HS-27A (cell line): ENCODE data around the gene PTPN2.
"Not testable (repeated sequence)": the region's sequence is repeated elsewhere in the genome, so short reads cannot be mapped to it uniquely, and the experiment has no call there.

Experiments used
- DNase-seq: peaks from one replicate; pipeline ENCODE4 v3.0.0-alpha.2; 2012; ENCODE audit warnings: low read depth, missing footprints

PTPN2 gene

DNA sequence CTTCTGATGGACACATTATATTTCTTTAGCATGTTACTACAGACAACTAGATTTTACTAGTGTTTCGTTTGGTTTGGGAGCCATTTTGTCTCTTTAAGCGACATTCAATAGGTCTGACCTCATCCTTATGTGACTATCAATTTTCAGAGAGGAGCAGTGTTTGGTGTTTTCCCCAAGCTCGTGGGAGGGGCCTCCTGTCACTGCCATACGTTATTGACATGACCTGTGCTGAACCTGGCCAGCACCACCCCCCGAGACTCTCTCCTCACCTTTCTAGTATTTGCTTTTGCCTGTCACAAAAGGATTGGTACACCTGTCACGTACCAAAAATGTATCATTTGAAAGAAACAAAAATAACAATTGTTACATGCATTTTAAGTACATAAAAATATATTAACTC, 111.9 kb downstream of the PTPN2 start:
- DNase-seq: no peak

DNA sequence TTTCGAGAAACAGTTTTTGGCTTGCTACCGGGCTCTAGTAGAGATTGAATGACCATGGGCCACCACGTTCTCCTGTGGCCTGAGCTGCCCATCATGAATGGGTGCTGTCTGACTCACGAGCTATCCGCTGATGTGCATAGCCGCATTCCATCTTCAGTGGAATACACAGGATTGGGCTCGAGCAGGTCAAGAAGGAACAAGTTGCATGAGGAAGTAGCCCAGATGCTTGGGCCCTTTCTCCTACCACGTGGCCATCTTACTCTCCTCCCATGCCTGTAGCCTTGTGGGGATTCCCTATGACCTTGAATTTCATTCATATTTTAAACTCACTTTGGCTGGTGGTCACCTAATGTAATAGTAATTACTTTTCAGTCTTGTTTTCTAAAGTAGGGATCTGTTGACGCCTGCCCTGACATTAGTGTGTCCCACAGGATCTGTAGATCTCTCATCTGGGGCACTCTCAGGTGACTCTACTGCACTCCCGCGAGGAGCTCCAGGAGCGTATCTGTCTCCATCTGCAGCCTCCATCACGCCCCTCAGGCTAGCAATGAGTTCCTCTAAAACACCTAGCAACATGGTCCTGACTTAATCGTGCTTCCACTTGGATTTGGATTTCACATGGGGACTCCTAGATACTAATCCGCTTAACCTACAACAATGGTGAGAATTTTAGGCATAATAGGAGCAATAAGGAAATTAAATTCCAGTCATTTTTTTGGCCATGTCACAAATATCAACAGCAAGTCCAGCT, 113.4 kb downstream of the PTPN2 start:
- DNase-seq: no peak

DNA sequence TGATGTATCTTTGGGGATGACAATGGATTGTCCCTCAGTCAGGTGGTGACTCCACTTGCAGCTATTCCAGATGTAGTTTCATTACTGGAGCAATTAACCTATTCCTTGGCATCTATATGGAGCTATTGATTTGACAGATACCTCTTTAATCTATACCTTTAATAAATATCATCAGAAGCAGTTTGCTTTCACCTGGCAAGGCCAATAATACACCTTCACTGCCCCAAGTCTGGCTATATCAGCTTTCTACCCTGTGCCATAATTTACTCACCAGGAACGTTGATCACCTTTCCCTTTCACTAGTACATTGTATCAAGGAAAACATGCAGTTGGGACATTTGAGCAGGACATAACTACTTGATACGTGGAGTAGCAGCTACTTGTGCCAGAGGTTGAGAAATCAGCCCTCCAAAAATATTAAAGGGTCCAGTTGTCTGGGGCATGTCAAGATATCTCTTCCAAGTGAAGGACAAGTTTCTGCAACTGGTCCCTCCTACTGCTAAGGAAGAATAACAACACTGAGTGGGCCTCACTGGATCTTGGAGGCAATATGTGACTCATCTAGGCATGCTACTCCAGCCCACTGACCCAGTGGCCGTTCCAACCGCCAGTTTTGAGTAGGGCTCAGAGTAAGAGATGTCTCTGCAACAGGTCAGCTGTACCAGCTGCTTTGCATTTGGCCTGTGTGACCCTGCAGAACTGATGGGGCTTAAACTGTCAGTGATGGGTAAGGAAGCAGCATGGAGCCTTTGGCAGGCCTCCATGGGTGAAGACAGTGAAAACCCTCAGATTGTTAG, 114.2 kb downstream of the PTPN2 start:
- DNase-seq: no peak

DNA sequence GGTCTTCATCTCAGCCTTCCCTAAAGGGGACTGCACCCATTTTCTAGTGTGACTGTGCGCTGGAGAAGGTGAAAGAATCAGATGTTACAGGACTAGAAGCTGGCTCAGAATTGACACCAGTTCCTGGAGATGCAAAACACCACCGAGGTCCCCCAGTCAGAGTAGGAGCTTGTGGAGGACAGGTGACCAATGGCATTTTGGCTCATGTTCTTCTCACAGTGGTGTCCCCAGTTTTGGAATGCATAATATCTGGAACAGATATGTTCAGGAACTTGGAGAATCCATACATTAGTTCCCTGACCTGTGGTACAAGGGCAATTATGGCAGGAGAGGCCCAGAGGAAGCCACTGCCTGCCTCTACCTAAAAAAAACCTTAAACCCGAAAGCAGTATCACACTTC, 114.9 kb downstream of the PTPN2 start:
- no peak for DNase-seq

DNA sequence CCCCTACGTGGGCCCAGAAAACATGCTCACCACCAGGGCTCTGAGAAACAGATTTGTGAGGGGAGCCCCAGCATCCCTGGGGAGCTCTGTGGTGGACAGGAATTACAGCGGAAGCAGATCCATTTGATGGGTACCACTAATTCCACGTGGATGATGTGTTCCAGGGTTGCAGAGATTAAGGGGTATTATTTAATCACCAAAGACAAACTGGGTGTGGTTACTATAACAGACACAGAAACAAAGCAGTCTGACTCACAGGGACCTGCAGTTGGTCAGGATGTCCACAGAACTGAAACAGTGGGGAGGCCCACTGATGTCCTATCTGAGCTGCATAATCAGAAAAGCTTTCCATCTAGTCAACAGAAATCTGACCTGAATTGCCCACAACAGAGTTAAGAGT, 115.4 kb downstream of the PTPN2 start:
- peak; percentile 46 for DNase-seq

DNA sequence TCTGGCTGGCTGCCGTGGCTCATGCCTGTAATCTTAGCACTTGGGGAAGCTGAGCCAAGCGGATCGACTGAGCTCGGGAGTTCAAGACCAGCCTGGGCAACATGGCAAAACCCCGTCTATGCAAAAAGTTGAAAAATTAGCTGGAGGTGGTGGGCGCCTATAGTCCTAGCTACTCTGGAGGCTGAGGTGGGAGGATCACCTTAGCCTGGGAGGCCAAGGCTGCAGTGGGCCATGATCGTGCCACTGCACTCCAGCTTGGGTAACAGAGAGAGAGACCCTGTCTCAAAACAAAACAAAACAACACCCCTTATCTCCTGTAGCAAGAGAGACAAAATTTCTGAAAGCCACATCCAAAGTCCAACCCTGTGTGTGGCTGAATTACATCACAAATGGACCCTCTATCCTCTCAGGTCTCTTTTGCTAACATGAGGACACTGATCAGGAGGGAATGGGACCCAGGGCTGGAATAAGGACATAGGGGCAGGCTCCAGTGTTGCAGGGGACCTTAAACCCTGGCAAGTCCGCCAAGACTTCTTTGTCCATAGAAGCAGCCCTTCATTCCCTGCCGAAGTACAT, 116.4 kb downstream of the PTPN2 start:
- no peak for DNase-seq

DNA sequence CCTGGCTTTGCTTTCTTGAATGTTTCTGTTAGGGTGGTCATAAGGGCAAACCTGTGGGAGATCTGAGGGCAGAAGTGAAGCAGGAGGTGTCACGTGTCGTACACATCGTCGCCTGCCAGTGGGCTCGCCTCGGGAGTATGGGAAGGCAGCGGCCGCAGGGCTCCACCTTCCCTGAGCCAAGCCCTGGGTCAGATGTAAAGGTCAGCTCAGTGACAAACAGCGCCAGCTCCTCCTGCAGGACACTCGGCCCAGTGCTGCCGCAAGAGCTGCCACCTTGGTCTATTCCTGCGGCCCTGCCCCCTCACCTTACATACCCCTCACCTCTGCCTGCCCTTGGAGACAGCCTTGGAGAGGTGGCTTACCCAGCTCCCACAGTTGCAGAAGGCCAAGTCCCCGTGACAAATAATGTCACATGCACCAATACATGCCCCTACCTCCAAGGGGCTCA, 117.0 kb downstream of the PTPN2 start:
- DNase-seq: no peak

DNA sequence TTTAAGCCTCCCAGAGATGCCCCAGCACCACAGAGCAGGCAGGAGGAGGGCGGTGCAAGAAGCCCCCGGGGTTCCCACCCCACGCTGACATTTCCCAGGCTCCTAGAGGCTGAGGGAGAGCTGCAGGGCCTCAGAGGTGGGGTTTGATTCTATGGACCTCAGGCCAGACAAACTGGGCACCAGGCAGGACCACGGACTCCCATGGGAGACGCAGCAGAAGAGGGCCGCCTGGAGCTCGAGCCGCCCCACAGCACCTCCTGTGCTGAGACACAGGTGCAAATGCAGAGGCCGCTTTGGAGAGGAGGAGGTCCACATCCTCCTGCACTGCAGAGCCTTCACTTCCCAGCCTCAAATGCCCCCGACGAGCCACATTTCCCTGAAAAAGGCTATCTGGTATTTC, 118.5 kb downstream of the PTPN2 start:
- no peak for DNase-seq

DNA sequence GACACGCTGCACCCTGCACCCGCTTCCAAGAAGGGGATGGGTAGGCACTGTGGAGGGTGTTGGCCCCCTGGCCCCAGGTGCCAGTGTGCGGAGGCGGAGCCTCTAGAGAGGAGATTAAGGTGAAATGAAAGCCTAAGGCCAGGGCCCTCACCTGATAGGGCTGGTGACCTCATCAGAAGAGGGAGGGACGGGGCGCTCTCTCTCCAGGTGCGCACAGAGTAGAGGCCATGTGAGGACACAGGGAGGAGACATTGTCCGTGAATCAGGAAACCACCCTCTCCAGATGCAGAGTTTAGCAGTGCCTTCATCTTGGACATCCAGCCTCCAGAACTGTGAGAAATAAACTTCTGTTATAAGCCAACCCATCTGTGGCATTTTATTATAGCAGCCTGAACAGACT, 118.9 kb downstream of the PTPN2 start:
- DNase-seq: no peak

DNA sequence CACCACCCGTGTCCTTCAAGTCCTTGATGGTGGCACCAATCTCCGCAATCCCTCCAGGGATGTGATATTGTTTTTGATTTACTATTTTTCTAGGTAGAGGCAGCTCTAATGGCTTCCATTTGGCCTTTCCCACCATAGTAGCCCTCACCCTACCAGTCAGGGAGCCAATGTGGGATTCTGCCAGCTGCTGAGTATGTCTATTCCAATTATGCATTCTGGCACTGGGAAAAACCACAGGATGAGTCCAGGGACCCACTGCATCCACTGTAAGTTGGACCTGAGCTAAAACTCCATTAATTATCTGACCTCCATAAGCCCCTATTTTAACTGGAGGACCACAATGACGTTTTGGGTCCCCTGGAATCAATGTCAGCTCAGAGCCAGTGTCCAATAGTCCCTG, 125.5 kb downstream of the PTPN2 start:
- not testable (repeated sequence) for DNase-seq

DNA sequence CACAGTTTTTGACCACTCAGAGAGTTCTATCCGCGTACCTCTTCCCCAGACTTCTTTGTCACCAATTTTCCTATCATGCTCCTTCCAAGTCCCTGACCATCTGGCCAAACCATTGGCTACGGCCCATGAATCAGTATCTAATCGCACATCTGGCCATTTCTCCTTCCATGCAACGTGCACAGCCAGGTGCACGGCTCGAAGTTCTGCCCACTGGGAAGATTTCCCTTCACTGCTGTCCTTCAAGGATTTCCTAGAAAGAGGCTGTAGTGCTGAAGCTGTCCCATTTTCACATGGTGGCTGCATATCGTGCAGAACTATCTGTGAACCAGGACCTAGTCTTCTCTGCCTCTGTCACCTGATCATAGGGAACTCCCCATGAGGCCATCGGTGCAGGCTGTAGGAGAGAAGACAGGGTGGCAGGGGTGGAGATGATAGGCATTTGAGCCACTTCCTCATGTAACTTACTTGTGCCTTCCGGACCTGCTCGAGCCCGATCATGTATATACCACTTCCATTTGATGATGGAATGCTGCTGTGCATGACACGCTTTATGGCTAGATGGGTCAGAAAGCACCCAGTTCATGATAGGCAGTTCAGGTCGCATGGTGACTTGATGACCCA, 127.3 kb downstream of the PTPN2 start:
- DNase-seq: not testable (repeated sequence)

DNA sequence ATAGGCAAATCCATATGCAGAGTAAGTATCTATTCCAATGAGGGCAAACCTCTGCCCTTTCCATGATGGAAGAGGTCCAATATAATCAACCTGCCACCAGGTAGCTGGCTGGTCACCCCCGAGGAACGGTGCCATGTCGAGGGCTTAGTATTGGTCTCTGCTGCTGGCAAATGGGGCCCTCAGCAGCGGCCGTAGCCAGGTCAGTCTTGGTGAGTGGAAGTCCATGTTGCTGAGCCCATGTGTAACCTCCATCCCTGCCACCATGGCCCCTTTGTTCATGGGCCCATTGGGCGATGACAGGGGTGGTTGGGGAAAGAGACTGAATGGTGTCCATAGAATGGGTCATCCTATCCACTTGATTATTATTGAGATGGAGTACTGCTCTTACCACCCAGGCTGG, 128.4 kb downstream of the PTPN2 start:
- DNase-seq: not testable (repeated sequence)

DNA sequence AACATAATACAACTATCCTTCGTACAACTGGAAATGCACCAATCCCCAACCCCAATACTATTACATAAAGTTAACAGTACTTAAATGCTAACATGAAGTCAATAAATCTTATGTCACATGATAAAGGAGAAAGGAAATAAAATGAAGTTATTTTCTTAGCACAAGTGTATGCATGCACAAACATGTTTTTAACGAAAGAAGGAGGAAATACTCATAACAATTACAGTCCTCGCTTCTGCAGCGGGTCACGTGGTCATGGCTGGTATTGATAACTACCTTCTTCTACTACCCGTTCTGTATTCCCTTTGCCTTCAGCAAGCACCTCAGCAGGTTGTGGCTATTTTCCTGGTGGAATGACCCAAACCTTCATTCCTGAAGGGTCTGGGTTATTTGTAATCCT, 129.5 kb downstream of the PTPN2 start:
- no peak for DNase-seq

DNA sequence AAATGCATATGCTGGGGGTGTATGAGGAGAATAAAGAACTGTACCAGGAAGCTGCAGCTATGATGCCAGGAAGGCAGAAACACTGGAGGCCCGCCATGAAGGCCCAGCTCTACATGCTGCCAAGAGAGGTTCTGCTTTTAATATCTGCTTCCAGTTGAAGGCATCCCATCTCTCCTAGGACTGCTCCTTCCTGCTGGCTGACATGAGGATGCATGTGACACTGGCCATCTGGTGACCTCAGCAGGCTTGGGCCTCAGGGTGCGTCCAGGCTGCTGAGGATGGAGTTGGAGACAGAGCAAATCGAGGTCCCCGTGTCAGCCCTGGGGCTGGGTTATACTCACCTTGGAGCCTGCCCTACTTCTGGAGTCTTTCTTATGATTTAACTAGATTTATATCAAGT, 132.1 kb downstream of the PTPN2 start:
- no peak for DNase-seq

DNA sequence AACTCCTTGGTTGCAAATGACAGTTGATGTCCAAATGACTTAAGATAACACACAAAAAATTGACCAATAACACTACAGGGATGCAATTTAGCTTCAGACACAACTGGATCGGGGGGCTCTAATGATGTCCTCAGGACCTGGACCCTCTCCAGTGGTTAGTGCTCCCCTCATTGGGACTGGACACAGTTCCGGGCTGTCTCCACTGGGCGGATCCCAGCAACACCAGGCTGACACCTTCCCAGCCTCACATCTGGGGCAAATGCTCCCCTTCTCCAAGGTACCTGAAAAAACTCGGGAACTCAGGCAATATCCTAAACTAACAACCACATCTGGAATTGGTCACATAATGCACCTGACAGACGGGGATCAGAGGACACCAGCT, 132.5 kb downstream of the PTPN2 start:
- no peak for DNase-seq

DNA sequence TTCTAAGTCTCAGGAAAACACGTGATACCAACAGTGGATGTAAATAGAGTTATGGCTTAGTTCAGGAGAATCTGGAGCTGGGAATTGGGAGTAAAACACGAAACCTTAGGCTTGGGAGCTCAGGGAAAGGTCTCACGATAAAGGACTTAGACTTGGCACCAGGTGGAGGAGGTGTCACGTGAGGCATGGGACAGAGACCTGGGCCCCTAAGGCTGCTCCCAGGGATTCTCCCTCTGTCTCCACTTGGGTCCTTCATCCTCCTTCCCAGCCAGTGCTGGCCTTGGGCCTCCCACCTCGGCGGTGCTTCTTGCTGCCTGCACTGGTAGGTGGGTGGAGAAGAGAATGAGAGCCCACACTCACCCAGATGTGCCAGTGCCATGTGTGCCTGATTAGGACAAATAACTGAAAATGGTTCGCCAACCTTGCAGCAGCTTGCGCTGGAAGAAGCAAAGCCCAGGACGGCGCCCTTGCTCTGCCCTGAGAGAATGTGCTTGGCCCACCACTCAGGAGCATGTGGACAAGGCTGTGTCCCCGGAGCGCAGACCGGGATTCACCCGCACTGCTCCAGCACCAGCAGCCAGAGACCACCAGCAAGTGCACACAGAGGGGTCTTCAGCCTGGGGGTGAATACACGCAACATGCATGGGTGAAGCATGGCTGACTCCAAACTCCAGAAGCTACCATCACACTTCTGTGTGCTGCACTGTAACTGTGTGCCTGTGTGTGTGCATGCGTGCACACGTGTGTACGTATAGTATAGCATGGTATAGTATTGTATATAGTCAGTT, 133.1 kb downstream of the PTPN2 start:
- no peak for DNase-seq

DNA sequence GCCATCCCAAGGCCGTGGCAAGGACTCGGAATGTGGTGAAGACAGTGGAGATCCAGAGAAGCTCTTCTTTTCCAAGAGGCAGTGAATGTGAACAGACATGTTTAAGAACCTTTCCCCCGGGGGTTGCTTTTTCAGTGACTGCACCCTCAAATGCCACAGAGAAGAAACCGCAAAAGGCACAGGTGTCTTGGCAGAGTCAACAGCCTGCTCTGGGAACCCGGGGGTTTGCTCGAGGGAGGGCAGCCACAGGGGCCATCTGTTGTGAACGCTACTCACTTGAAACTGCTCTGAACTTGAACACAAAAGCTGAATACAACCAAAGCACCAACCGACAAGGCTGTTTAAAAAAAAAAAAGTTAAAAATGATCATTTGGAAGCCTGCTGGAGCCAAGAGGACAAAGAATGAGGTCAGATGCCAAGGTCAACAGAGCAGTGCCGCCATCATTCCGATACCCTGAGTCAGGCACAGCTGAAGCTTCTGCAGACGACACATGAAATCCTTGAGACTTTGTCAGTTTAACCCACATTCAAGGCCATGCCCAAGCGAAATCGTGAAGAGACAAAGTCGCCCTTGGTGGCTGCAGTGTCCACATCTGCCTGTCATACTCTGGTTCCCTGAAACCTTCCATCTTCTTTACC, 133.8 kb downstream of the PTPN2 start:
- DNase-seq: peak; percentile 81

DNA sequence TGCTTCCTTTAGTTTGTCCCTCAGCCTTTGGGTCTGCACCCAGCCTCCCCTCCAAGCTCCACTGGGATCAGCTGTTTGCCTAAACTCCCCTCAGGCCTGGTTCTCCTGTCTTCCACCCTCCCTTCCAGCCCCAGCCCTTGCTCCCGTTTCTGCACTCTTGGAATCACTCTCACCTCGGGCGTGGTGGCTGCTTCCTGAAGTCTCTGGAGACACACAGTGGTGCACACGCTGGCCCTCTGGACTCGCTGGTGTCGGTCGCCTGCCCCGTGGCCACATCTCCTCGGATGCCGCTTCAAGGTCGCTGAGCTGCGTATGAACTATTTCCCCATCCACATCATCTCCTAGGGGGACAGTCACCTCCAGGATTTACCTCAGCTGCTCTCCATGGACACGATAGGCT, 134.9 kb downstream of the PTPN2 start:
- DNase-seq: no peak

DNA sequence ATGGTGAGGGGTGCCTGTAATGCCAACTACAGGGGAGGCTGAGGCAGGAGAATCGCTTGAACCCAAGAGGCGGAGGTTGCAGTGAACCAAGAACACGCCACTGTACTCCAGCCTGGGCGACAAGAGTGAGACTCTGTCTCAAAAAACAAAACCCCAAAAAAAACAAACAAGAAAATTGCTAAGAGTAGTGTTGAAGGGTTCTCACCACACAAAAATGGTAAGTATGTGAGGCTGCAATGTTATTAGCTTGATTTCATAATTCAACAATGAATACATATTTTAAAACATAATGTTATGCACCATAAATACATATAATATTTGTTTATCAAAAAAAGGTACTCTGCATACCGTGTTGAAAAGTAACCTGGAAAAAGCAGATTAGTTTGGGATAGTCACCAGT, 135.4 kb downstream of the PTPN2 start:
- no peak for DNase-seq

DNA sequence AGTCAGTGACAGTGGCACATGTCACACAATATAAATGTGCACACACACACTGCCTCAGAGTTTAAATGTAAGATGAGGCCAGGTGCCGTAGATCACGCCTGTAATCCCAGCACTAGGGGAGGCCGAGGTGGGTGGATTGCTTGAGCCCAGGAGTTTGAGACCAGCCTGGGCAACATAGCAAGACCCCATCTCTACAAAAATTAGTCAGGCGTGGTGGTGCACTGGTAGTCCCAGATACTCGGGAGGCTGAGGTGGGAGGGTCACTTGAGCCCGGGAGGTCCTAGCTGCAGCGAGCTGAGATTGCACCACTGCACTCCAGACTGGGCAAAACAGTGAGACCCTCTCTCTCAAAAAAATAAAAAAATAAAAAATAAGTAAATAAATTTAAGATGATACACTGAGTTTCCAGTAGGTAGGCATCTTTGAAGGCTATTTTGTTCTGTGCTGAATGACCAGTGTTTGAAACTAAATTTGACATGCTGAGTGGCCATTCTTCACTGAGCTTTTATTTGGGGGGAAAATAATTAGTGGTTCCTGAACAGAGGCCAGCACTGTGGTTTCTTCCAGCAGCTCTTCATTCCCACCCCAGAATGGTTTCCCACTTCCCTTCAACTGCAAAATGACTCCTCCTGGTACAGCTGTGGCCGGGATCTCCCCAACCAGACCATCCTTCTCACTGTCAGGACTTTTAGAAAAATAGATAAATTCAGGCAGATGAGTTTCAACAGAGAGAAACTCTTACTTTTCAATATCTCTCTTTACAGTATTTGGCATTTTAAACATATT, 136.3 kb downstream of the PTPN2 start:
- no peak for DNase-seq
